Measurements from ENCODE around the gene VSIG8. TPM values are rescaled to one million over a fixed set of nuclear protein-coding genes. Genes with fewer than 3 reads are reported as not detected.

VSIG8 gene
- total and polyA plus RNA-seq, 2 of the 8 experiments (the other 6 are each of a cell fraction or from before 2014, with no cell fraction given), result not detected

DNA sequence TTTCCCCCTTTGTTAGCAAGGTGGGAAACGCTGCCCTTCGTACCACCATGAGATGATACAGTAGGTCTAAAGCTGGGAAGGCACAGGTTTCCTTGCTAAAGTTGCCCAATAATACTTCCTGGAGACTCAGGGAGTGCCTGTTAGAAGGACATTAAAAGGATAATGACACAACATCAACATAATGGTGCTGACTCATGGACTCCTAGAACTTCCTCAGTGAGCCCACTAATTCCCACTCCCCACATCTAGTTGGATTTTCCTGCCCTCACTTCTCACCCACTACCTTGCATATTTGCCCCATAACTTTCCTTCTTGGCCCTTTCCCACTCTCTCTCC, 20.0 kb upstream of the VSIG8 start (continued):
- TF ChIP-seq CHD7 (IDR thresholded peaks at IDR 0.05; ENCODE audit: insufficient replicate concordance, low read length), result no peak
- no peak for TF ChIP-seq CBX5 (IDR thresholded peaks at IDR 0.05; ENCODE audit: low read depth, low read length)
- no peak for TF ChIP-seq MAFK (IDR thresholded peaks at IDR 0.05; ENCODE audit: low read depth, low read length)
- no peak for TF ChIP-seq JUND (IDR thresholded peaks at IDR 0.05; ENCODE audit: low read length)
- no peak for TF ChIP-seq KDM5A (IDR thresholded peaks at IDR 0.05; ENCODE audit: low read length)
- no peak for TF ChIP-seq USF2 (IDR thresholded peaks at IDR 0.05; ENCODE audit: low read length)
- no peak for TF ChIP-seq POLR2A (IDR thresholded peaks at IDR 0.05; ENCODE audit: control extremely low read depth in 1 of 2, low read depth in 2 of 2, low read length in 2 of 2)
- TF ChIP-seq TAF1 (IDR thresholded peaks at IDR 0.05; ENCODE audit: low read depth, low read length), result no peak
- no peak for TF ChIP-seq CHD2 (IDR thresholded peaks at IDR 0.05; ENCODE audit: low read length)
- no peak for TF ChIP-seq SIN3A (conservative IDR thresholded peaks at IDR 0.05 in 1 of 2, IDR thresholded peaks at IDR 0.05 in 1 of 2; ENCODE audit: low read depth in 1 of 2, low read length in 2 of 2)
